ENCODE results near the gene GMPS. TPM values are rescaled to one million over a fixed set of nuclear protein-coding genes. Genes with fewer than 3 reads are reported as not detected.

GMPS gene
- total RNA-seq, 1 donor from 2014 or later = 82.3 TPM

- TF ChIP-seq CTCF (IDR thresholded peaks at IDR 0.05; ENCODE audit: partially characterized antibody, unreplicated experiment) = no peak
- Mint-ChIP-seq H3K9me3 (ENCODE audit: unreplicated experiment) (no peaks in the 10 kb centered on the region), H3K4me1 (ENCODE audit: low read depth, unreplicated experiment) (peaks cover 7% of the 10 kb centered on the region), H3K27ac (ENCODE audit: unreplicated experiment) (no peak overlapping the region), H3K36me3 (ENCODE audit: unreplicated experiment) (no peaks in the 10 kb centered on the region), H3K27me3 (ENCODE audit: unreplicated experiment) (no peaks in the 10 kb centered on the region), H3K4me3 (ENCODE audit: unreplicated experiment) (no peak overlapping the region)
- DNase-seq = no peak
These were observed 25.0 kb downstream of the GMPS start for GRCh38 chr3:155895379-155895900.

DNA sequence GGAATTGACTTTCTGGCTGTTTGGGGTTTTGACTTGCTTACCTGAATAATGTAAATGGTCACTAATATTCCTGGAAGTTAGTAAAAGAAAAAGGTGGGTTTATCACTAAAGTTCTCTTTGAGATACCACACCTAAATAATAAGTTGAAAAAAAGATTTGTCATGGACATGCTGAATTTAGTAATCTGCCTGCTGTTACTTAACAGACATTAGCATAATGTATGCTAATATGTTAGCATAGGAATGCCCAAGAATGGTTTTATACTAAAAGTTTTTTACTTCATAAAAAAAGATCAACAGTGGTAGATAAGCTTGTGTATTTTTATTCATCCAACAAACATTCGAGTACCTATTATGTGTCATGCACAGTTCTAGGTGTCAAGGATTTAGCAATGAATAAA lies 36.5 kb downstream of the GMPS start:
- H3K36me3 Mint-ChIP-seq (ENCODE audit: unreplicated experiment) = no peaks in the 10 kb centered on the region
- no peak overlapping the region for H3K4me3 Mint-ChIP-seq (ENCODE audit: unreplicated experiment)
- no peak for DNase-seq
- no peaks in the 10 kb centered on the region for H3K27me3 Mint-ChIP-seq (ENCODE audit: unreplicated experiment)
- no peaks in the 10 kb centered on the region for H3K9me3 Mint-ChIP-seq (ENCODE audit: unreplicated experiment)
- no peak overlapping the region for H3K27ac Mint-ChIP-seq (ENCODE audit: unreplicated experiment)
- no peak for TF ChIP-seq CTCF (IDR thresholded peaks at IDR 0.05; ENCODE audit: partially characterized antibody, unreplicated experiment)
- no peaks in the 10 kb centered on the region for H3K4me1 Mint-ChIP-seq (ENCODE audit: low read depth, unreplicated experiment)

DNA sequence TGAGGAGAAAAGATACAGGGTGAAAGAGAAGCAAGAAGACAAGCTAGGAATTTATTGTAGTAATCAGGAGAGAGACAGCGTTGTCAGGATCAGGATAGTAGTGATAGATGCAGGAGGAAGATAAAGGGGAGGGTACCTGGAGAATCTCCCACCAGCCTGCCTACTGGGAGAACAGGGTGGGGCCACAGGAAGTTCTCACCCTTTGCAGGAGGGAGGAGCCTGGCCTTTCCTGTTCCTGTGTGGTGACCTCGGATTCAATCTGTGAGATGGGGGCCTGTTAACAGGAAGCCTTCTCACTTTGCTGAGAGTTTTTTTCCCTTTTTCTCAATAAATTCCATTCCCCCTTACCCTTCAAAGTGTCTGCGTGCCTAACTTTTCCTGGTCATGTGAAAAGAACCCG lies 37.6 kb downstream of the GMPS start:
- Mint-ChIP-seq H3K27me3 (ENCODE audit: unreplicated experiment) (no peaks in the 10 kb centered on the region), H3K27ac (ENCODE audit: unreplicated experiment) (no peak overlapping the region), H3K9me3 (ENCODE audit: unreplicated experiment) (no peaks in the 10 kb centered on the region), H3K4me1 (ENCODE audit: low read depth, unreplicated experiment) (no peaks in the 10 kb centered on the region), H3K36me3 (ENCODE audit: unreplicated experiment) (no peaks in the 10 kb centered on the region), H3K4me3 (ENCODE audit: unreplicated experiment) (no peak overlapping the region)
- no peak for TF ChIP-seq CTCF (IDR thresholded peaks at IDR 0.05; ENCODE audit: partially characterized antibody, unreplicated experiment)
- no peak for DNase-seq

DNA sequence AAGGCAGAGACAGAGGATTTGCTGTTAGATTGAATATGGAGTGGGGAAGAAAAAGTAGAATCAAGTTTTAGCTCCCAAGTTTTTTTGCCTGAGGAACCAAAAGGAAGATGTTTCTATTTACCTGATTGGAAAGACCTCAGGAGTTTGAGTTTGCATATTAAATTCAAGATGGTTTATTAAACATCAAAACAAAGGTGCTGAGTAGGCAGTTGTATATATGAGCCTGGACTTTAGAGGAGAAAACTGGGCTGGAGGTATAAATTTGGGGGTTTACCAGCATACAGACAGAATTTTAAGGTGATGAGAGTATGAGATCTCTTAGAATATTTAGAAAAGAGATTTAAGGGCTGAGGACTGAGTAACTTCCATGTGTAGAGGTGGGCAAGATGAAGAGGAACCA lies 38.2 kb downstream of the GMPS start:
- no peaks in the 10 kb centered on the region for H3K36me3 Mint-ChIP-seq (ENCODE audit: unreplicated experiment)

DNA sequence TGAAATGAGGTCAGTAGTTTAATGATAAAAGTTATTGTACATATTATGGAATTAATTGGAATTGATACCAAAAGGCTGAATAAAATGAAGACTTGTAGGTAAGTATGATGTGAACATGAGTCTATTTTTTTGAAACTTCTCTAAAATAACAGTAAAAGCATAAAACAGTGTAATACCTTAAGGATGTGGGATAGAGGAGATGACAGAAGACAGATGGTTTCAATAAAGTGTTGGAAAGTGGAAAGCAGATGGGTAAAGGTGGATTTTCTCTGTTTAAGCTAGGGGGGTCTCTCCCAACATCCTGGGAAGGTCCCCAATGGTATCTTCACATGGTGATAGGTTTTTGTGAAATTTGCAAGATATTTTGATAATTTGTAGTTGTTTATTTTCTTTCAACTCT lies 41.6 kb downstream of the GMPS start:
- DNase-seq = no peak
- Mint-ChIP-seq H3K9me3 (ENCODE audit: unreplicated experiment) (no peaks in the 10 kb centered on the region), H3K4me1 (ENCODE audit: low read depth, unreplicated experiment) (no peaks in the 10 kb centered on the region), H3K4me3 (ENCODE audit: unreplicated experiment) (no peak overlapping the region), H3K36me3 (ENCODE audit: unreplicated experiment) (no peaks in the 10 kb centered on the region), H3K27me3 (ENCODE audit: unreplicated experiment) (no peaks in the 10 kb centered on the region), H3K27ac (ENCODE audit: unreplicated experiment) (no peak overlapping the region)
- no peak for TF ChIP-seq CTCF (IDR thresholded peaks at IDR 0.05; ENCODE audit: partially characterized antibody, unreplicated experiment)

More for the DNA sequence above, 38.2 kb downstream of the GMPS start:
- no peaks in the 10 kb centered on the region for H3K27me3 Mint-ChIP-seq (ENCODE audit: unreplicated experiment)
- H3K4me3 Mint-ChIP-seq (ENCODE audit: unreplicated experiment) = no peak overlapping the region
- H3K27ac Mint-ChIP-seq (ENCODE audit: unreplicated experiment) = no peak overlapping the region
- no peak for TF ChIP-seq CTCF (IDR thresholded peaks at IDR 0.05; ENCODE audit: partially characterized antibody, unreplicated experiment)
- no peak for DNase-seq
- H3K4me1 Mint-ChIP-seq (ENCODE audit: low read depth, unreplicated experiment) = no peaks in the 10 kb centered on the region
- no peaks in the 10 kb centered on the region for H3K9me3 Mint-ChIP-seq (ENCODE audit: unreplicated experiment)

Data from glutamatergic neuron (in vitro differentiated cells).